ENCODE measurements around the gene HTT. TPM values are rescaled to one million over a fixed set of nuclear protein-coding genes. Genes with fewer than 3 reads are reported as not detected.
"Not testable (repeated sequence)": the region's sequence is repeated elsewhere in the genome, so short reads cannot be mapped to it uniquely, and the experiment has no call there.

HTT gene
- total and polyA plus RNA-seq, 4 donors, result 5.1 to 82.7 (median 41.1) TPM

DNA sequence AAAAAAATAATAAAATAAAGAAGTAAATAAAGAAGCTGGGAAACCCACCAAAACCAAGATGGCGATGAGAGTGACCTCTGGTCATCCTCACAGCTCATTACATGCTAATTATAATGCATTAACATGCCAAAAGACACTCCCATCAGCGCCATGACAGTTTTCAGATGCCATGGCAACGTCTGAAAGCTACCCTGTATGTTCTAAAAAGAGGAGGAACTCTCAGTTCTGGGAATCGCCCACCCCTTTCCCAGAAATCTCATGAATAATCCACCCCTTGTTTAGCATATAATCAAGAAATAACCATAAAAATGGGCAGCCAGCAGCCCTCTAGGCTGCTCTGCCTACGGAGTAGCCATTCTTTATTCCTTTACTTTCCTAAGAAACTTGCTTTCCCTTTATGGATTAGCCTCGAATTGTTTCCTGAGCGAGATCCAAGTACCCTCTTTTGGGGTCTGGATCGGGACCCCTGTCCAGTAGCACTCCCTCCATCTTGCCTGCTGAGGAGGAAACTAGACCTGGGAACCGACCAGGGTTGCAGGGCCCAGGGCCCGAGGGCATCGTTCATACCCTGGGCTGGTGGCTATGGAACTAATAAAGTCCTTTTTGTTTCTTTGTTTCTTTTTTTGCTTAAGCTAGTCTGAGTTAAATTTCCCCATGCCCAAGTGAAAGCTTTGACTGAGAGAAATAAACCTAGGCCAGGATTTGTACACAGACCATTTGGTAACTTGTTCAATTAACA, 31.0 kb upstream of the HTT start:
- 92 to 93% methylated on average over 11 of the region's 11 CpGs for WGBS, 2 donors
- Histone ChIP-seq H3K9me3 (ENCODE audit: control insufficient read depth, low read length) (no peaks in the 10 kb centered on the region), H3K4me3 (ENCODE audit: low read length in 2 of 2) (no peak overlapping the region), H3K27ac (ENCODE audit: low read depth in 1 of 2, low read length in 2 of 2) (no peak overlapping the region), H3K36me3 (ENCODE audit: control insufficient read depth in 1 of 2, insufficient read depth in 2 of 2, low read length in 1 of 2) (no peaks in the 10 kb centered on the region), H3K4me1 (ENCODE audit: control insufficient read depth in 1 of 2, insufficient read depth in 2 of 2, low read length in 2 of 2) (no peaks in the 10 kb centered on the region), H3K27me3 (ENCODE audit: control insufficient read depth in 1 of 2, insufficient read depth in 2 of 2, low read length in 1 of 2) (no peaks in the 10 kb centered on the region)
- DNase-seq (no peak), ATAC-seq (ENCODE audit: low FRiP score) (no peak)
- intact Hi-C loops (cut with DNase I), result no loop called here

DNA sequence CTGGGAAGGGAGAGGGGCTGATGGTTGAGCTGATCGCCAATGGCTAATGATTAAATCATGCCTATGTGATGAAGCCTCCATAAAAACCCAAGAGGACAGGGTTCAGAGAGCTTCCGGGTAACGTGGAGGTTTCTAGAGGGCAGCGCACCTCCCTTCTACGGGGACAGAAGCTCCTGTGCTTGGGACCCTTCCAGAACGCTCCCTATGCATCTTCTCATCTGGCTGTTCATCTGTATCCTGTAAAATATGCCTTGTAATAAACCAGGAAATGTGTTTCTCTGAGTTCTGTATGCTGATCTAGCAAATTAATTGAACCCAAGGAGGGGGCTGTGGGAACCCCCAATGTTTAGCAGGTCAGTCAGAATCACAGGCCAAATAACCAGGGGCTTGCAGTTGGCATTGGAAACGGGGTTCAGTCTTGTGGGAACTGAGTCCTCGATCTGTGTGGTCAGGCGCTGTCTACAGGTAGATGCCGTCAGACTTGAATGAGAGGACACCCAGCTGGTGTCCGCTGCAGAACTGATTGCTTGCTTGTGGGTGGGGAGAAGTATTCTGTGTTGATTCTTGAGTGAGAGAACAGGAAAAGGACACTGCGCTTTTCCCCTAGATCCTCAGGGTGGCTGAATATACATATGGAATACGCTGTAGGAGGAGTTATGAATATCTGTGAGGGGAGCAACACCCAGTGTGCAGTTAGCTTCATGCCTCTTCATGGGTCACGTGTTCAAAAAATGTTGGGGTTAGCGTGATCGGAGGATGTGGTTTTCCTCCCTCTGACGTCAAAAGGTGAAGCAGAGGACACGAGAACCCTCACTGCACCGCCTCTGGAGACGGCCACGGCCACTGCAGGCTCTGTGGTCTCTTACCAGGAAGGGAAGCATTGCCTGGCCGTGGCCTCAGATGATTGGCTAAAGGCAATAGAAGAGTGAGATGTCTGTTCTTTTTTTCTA, 29.3 kb upstream of the HTT start:
- peak in 1 of 2 donors; percentile 89 for DNase-seq
- H3K27me3 ChIP-seq (ENCODE audit: control insufficient read depth in 1 of 2, insufficient read depth in 2 of 2, low read length in 1 of 2), result no peaks in the 10 kb centered on the region
- H3K4me3 ChIP-seq (ENCODE audit: low read length in 2 of 2), result no peak overlapping the region
- H3K27ac ChIP-seq (ENCODE audit: low read depth in 1 of 2, low read length in 2 of 2), result no peak overlapping the region
- intact Hi-C loops (cut with DNase I), result no loop called here
- H3K36me3 ChIP-seq (ENCODE audit: control insufficient read depth in 1 of 2, insufficient read depth in 2 of 2, low read length in 1 of 2), result no peaks in the 10 kb centered on the region
- no peak for ATAC-seq (ENCODE audit: low FRiP score)
- WGBS, 2 donors, result 84 to 87% methylated on average over 22 of the region's 22 CpGs
- no peaks in the 10 kb centered on the region for H3K4me1 ChIP-seq (ENCODE audit: control insufficient read depth in 1 of 2, insufficient read depth in 2 of 2, low read length in 2 of 2)
- H3K9me3 ChIP-seq (ENCODE audit: control insufficient read depth, low read length), result no peaks in the 10 kb centered on the region

DNA sequence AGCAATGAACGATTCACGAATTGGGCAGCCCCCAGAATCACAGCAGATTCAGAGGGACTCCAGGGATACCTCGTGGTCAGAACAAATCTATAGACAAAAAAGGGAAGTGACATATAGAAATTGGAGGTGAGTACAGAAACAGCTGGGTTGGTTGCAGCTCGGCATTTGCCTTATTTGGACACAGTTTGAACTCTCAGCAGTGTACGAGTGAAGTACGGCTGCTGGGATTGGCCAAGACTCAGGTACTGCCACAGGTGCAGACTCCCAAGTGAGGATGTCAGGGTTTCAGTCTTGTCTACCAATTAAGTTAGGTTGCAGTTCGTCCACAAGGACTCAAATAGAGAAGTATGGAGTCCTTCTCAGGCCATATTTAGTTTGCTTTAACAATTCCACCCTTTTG, 28.3 kb upstream of the HTT start:
- DNase-seq, result no peak
- intact Hi-C loops (cut with DNase I), result no loop called here
- Histone ChIP-seq H3K9me3 (ENCODE audit: control insufficient read depth, low read length) (no peaks in the 10 kb centered on the region), H3K27me3 (ENCODE audit: control insufficient read depth in 1 of 2, insufficient read depth in 2 of 2, low read length in 1 of 2) (no peaks in the 10 kb centered on the region), H3K27ac (ENCODE audit: low read depth in 1 of 2, low read length in 2 of 2) (no peak overlapping the region), H3K36me3 (ENCODE audit: control insufficient read depth in 1 of 2, insufficient read depth in 2 of 2, low read length in 1 of 2) (no peaks in the 10 kb centered on the region), H3K4me3 (ENCODE audit: low read length in 2 of 2) (no peak overlapping the region), H3K4me1 (ENCODE audit: control insufficient read depth in 1 of 2, insufficient read depth in 2 of 2, low read length in 2 of 2) (no peaks in the 10 kb centered on the region)
- ATAC-seq (ENCODE audit: low FRiP score), result no peak
- 79 to 85% methylated on average over 7 of the region's 7 CpGs for WGBS, 2 donors

DNA sequence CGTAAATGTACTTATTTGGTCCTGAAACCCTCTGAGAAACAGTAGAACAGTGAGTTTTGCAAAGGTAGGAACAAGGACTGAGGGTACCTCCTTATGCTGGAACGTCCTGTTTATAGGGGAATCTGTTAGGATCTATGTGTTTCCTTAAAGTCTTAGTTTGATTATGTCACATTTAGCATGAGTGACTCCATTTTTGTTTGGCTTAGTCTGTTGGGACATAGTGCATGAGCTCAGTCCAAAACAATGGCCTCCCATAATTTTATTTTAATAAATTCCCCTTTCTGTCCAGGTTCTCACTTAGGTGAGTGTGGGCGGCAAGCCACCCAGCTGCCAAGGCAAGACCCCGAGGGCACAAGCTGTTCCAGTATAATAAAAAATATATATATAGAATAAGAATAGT, 27.9 kb upstream of the HTT start:
- ATAC-seq (ENCODE audit: low FRiP score) (no peak), DNase-seq (no peak)
- Histone ChIP-seq H3K27me3 (ENCODE audit: control insufficient read depth in 1 of 2, insufficient read depth in 2 of 2, low read length in 1 of 2) (no peaks in the 10 kb centered on the region), H3K36me3 (ENCODE audit: control insufficient read depth in 1 of 2, insufficient read depth in 2 of 2, low read length in 1 of 2) (no peaks in the 10 kb centered on the region), H3K4me1 (ENCODE audit: control insufficient read depth in 1 of 2, insufficient read depth in 2 of 2, low read length in 2 of 2) (no peaks in the 10 kb centered on the region), H3K4me3 (ENCODE audit: low read length in 2 of 2) (no peak overlapping the region), H3K9me3 (ENCODE audit: control insufficient read depth, low read length) (no peaks in the 10 kb centered on the region), H3K27ac (ENCODE audit: low read depth in 1 of 2, low read length in 2 of 2) (no peak overlapping the region)
- WGBS, 2 donors, result 81 to 85% methylated on average over 4 of the region's 4 CpGs
- intact Hi-C loops (cut with DNase I), result no loop called here

DNA sequence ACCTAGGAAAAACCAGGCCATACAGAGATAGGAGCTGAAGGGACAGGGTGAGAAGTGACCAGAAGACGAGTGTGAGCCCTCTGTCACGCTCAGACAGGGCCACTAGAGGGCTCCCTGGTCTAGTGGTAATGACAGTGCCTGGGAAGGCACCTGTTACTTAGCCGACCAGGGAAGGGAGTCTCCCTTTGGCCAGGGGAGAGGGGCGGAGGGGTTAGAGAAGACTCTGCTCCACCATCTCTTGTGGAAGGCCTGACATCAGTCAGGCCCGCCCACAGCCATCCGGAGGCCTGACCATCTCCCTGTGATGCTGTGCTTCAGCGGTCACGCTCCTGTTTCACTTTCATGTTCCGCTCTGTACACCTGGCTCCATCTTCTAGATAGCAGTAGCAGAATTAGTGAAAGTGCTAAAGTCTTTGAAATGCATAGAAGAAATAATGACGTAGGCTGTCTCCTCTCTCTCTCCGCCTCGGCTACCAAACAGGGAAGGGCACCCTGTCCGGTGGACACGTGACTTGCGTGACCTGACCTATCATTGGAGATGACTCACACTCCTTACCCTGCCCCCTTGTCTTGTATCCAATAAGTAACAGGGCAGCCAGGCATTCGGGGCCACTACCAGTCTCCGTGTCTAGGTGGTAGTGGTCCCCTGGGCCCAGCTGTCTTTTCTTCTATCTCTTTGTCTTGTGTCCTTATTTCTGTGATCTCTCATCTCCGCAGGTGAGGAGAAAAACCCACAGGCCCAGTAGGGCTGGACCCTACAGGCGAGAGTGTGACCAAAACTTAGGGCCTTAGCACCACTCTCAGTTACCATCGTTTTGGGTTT, 26.8 kb upstream of the HTT start:
- intact Hi-C loops (cut with DNase I), result no loop called here
- H3K4me3 ChIP-seq (ENCODE audit: low read length in 2 of 2), result no peak overlapping the region
- DNase-seq (peak; percentile 76 to 82), ATAC-seq (ENCODE audit: low FRiP score) (peak; percentile 59)
- no peak overlapping the region for H3K27ac ChIP-seq (ENCODE audit: low read depth in 1 of 2, low read length in 2 of 2)
- H3K36me3 ChIP-seq (ENCODE audit: control insufficient read depth in 1 of 2, insufficient read depth in 2 of 2, low read length in 1 of 2), result no peaks in the 10 kb centered on the region
- no peaks in the 10 kb centered on the region for H3K9me3 ChIP-seq (ENCODE audit: control insufficient read depth, low read length)
- 59 to 62% methylated on average over 20 of the region's 20 CpGs for WGBS, 2 donors
- H3K4me1 ChIP-seq (ENCODE audit: control insufficient read depth in 1 of 2, insufficient read depth in 2 of 2, low read length in 2 of 2), result no peaks in the 10 kb centered on the region
- H3K27me3 ChIP-seq (ENCODE audit: control insufficient read depth in 1 of 2, insufficient read depth in 2 of 2, low read length in 1 of 2), result no peaks in the 10 kb centered on the region

DNA sequence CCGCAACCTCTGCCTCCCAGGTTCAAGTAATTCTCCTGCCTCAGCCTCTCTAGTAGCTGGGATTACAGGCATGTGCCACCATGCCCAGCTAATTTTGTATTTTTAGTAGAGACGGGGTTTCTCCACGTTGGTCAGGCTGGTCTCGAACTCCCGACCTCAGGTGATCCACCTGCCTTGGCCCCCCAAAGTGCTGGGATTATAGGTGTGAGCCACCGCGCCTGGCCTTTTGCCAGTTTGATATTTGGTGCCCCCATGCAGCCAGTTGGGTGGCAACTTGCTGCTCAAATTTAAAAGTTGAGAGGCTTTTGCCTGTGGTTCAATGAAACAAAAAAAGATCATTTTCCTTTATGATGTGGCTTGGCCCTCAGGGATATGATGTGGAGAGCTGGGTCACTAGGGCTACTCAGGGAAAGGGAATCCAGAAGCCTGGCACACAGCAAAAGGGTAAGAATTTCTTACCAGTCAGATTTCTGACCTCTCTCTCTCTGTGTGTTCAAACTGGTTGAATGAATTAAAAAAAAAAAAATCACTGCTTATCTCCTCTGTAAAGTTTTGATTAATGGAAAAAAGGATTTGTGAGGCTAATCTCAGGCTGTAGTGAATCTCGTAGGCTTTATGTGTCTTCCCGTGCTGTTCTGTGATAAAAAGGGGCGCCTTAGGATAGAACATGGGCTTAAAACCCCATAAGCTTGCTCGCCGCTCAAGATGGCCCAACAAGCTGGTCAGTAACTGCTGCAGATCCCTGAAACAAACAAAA, 23.2 kb upstream of the HTT start:
- H3K4me1 ChIP-seq (ENCODE audit: control insufficient read depth in 1 of 2, insufficient read depth in 2 of 2, low read length in 2 of 2); H3K27me3 ChIP-seq (ENCODE audit: control insufficient read depth in 1 of 2, insufficient read depth in 2 of 2, low read length in 1 of 2); H3K27ac ChIP-seq (ENCODE audit: low read depth in 1 of 2, low read length in 2 of 2); DNase-seq; H3K4me3 ChIP-seq (ENCODE audit: low read length in 2 of 2); H3K36me3 ChIP-seq (ENCODE audit: control insufficient read depth in 1 of 2, insufficient read depth in 2 of 2, low read length in 1 of 2); H3K9me3 ChIP-seq (ENCODE audit: control insufficient read depth, low read length); ATAC-seq (ENCODE audit: low FRiP score); intact Hi-C loops (cut with DNase I): not testable (repeated sequence)
- 92 to 93% methylated on average over 9 to 11 of the region's 12 CpGs for WGBS, 2 donors

DNA sequence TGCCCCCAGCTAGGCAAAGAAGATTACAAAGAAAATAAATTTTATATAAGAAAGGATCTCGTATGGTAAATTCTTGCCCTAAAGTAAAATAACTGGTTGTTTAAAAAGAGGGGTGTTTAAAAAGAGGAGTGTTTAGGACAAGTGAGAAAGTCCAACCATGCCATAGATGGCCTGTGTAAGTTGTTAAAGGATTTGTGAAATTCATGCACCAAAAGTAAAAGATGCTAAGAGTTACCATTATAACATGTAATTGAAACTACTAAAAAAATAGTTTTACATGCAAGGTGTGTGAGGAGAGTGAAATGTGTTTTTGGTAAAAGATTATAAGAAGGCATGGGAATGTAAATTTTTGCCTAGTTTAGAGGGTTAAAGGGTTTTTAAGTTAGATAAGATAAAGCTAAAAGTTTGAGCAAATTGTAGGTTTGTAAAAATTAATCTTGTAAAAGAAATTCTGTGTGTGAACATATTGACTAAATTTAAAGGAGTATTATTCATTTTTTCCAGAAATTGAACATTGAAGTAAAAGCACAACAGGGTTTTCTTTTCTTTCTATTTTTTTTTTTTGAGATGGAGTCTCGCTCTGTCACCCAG, 20.2 kb upstream of the HTT start:
- Histone ChIP-seq H3K9me3 (ENCODE audit: control insufficient read depth, low read length) (no peaks in the 10 kb centered on the region), H3K4me1 (ENCODE audit: control insufficient read depth in 1 of 2, insufficient read depth in 2 of 2, low read length in 2 of 2) (no peaks in the 10 kb centered on the region), H3K27ac (ENCODE audit: low read depth in 1 of 2, low read length in 2 of 2) (no peak overlapping the region), H3K36me3 (ENCODE audit: control insufficient read depth in 1 of 2, insufficient read depth in 2 of 2, low read length in 1 of 2) (peaks cover 0 to 4% of the 10 kb centered on the region in 2 donors), H3K4me3 (ENCODE audit: low read length in 2 of 2) (no peak overlapping the region), H3K27me3 (ENCODE audit: control insufficient read depth in 1 of 2, insufficient read depth in 2 of 2, low read length in 1 of 2) (no peaks in the 10 kb centered on the region)
- intact Hi-C loops (cut with DNase I), result no loop called here
- ATAC-seq (ENCODE audit: low FRiP score) (no peak), DNase-seq (no peak)
- 97 to 100% methylated on average over 2 of the region's 2 CpGs for WGBS, 2 donors

DNA sequence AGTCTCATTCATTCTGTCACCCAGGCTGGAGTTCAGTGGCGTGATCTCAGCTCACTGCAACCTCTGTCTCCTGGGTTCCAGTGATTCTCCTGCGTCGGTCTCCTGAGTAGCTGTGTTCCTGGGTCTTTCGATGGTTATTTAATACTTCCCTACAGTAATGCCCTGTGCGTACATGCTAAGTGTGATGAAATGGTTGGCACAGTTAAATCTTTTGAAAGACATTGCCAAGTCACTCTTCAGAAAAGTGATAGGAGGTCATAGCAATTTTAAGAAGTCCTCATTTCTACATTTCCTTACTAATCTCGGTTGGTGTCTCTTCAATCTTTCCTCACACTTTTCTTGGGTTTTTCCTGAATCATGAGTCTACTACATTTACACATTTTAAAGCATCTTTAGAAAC, 14.5 kb upstream of the HTT start:
- no peaks in the 10 kb centered on the region for H3K9me3 ChIP-seq (ENCODE audit: control insufficient read depth, low read length)
- intact Hi-C loops (cut with DNase I), result no loop called here
- WGBS, 2 donors, result 83 to 87% methylated on average over 6 of the region's 6 CpGs
- H3K4me3 ChIP-seq (ENCODE audit: low read length in 2 of 2), result no peak overlapping the region
- DNase-seq (no peak), ATAC-seq (ENCODE audit: low FRiP score) (no peak)
- H3K27ac ChIP-seq (ENCODE audit: low read depth in 1 of 2, low read length in 2 of 2), result no peak overlapping the region
- H3K27me3 ChIP-seq (ENCODE audit: control insufficient read depth in 1 of 2, insufficient read depth in 2 of 2, low read length in 1 of 2), result no peaks in the 10 kb centered on the region
- peaks cover 0 to 4% of the 10 kb centered on the region in 2 donors for H3K36me3 ChIP-seq (ENCODE audit: control insufficient read depth in 1 of 2, insufficient read depth in 2 of 2, low read length in 1 of 2)
- no peaks in the 10 kb centered on the region for H3K4me1 ChIP-seq (ENCODE audit: control insufficient read depth in 1 of 2, insufficient read depth in 2 of 2, low read length in 2 of 2)

All from aorta (tissue), 5 donors.